ENCODE measurements around the gene TMEM41B. TPM values are rescaled to one million over a fixed set of nuclear protein-coding genes. Genes with fewer than 3 reads are reported as not detected.

TMEM41B gene
- total RNA-seq, 1 experiment from 2014 or later = 55.1 TPM

DNA sequence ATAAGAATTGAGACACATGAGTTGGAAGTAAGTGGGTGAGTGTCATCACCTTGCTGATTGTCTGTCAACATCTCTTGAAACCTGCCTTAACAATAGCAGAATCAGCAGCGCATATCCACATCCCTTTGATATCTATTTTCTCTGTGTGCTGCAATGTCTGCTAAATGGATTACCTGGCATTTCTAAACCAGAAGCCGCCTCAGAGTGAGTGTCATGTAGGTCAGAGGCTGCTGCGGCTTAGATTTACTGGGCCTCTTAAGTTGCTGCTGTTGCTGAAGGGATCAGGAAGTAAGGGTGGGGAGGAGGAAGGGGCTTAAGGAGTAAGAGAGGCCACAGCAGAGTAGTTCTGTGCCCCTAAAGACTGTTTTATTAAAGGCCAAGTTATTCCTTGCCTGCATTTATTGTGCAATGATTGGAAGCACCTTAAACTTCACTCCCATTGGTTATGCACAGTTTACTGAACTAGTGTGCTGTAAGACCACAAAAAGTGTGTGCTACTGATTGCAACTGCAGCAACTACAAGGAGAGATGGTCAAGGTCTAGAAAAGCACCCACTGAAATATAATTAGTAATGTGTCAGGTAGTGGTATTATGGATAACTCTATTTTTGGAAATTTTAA lies 29.8 kb upstream of the TMEM41B start:
- Histone ChIP-seq H3K27me3 (replicated peaks; ENCODE audit: insufficient read depth, low read depth, low read length, poor library complexity) (no peaks in the 10 kb centered on the region), H3K4me1 (ENCODE audit: insufficient read depth, low read length, poor library complexity, severe bottlenecking) (no peaks in the 10 kb centered on the region), H3K36me3 (ENCODE audit: insufficient read depth, low read length, poor library complexity, severe bottlenecking) (no peaks in the 10 kb centered on the region), H3K9me3 (ENCODE audit: low read depth, low read length, poor library complexity, severe bottlenecking) (no peaks in the 10 kb centered on the region), H3K27ac (ENCODE audit: low read depth, low read length, poor library complexity, severe bottlenecking) (no peak overlapping the region), H3K4me3 (ENCODE audit: low read depth, low read length, poor library complexity, severe bottlenecking) (no peak overlapping the region)
- ChIA-PET CTCF (no interaction called here), POLR2A (ENCODE audit: low non-redundant PET) (no interaction called here)
- DNase-seq (ENCODE audit: low spot score) = no peak
- BruUV-seq (replicated peaks) = no TSS peak
- intact Hi-C loops (cut with micrococcal nuclease; ENCODE audit: unreplicated experiment) = no loop called here
- TF ChIP-seq, protein P1, sequence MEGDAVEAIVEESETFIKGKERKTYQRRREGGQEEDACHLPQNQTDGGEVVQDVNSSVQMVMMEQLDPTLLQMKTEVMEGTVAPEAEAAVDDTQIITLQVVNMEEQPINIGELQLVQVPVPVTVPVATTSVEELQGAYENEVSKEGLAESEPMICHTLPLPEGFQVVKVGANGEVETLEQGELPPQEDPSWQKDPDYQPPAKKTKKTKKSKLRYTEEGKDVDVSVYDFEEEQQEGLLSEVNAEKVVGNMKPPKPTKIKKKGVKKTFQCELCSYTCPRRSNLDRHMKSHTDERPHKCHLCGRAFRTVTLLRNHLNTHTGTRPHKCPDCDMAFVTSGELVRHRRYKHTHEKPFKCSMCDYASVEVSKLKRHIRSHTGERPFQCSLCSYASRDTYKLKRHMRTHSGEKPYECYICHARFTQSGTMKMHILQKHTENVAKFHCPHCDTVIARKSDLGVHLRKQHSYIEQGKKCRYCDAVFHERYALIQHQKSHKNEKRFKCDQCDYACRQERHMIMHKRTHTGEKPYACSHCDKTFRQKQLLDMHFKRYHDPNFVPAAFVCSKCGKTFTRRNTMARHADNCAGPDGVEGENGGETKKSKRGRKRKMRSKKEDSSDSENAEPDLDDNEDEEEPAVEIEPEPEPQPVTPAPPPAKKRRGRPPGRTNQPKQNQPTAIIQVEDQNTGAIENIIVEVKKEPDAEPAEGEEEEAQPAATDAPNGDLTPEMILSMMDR (conservative IDR thresholded peaks at IDR 0.05; ENCODE audit: low read depth, low read length) = no peak
- TF ChIP-seq EZH2 (IDR thresholded peaks at IDR 0.05; ENCODE audit: borderline replicate concordance, low read depth, low read length, poor library complexity, severe bottlenecking) = no peak

DNA sequence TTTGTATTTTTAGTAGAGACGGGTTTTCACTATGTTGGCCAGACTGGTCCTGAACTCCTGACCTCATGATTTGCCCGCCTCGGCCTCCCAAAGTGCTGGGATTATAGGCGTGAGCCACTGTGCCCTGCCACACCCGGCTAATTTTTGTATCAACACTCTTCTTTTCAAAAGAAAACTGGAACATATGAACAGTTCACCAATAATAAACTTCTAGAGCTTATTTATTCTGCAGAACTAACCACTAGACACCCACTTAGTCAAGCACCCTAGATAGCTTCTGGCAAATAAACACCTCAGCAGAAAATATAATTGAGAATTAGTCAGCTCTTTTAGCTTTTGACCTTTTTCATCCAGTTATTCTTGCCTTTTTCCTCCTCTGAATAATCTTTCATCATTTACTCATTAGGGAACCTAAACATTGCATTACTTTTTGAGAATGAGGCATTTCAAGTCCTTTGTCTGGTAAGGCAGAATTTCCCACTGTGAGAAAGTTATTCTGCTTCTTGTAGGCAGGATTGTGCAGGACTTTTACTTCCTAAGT lies 27.3 kb upstream of the TMEM41B start:
- TF ChIP-seq, protein P1 (conservative IDR thresholded peaks at IDR 0.05; ENCODE audit: low read depth, low read length) = no peak
- no peak for TF ChIP-seq EZH2 (IDR thresholded peaks at IDR 0.05; ENCODE audit: borderline replicate concordance, low read depth, low read length, poor library complexity, severe bottlenecking)
- H3K27me3 ChIP-seq (replicated peaks; ENCODE audit: insufficient read depth, low read depth, low read length, poor library complexity) = no peaks in the 10 kb centered on the region
- ChIA-PET CTCF (no interaction called here), POLR2A (ENCODE audit: low non-redundant PET) (no interaction called here)
- H3K36me3 ChIP-seq (ENCODE audit: insufficient read depth, low read length, poor library complexity, severe bottlenecking) = no peaks in the 10 kb centered on the region
- H3K9me3 ChIP-seq (ENCODE audit: low read depth, low read length, poor library complexity, severe bottlenecking) = no peaks in the 10 kb centered on the region
- H3K27ac ChIP-seq (ENCODE audit: low read depth, low read length, poor library complexity, severe bottlenecking) = no peak overlapping the region
- H3K4me3 ChIP-seq (ENCODE audit: low read depth, low read length, poor library complexity, severe bottlenecking) = no peak overlapping the region
- BruUV-seq (replicated peaks) = no TSS peak
- intact Hi-C loops (cut with micrococcal nuclease; ENCODE audit: unreplicated experiment) = no loop called here
- no peaks in the 10 kb centered on the region for H3K4me1 ChIP-seq (ENCODE audit: insufficient read depth, low read length, poor library complexity, severe bottlenecking)
- DNase-seq (ENCODE audit: low spot score) = no peak

DNA sequence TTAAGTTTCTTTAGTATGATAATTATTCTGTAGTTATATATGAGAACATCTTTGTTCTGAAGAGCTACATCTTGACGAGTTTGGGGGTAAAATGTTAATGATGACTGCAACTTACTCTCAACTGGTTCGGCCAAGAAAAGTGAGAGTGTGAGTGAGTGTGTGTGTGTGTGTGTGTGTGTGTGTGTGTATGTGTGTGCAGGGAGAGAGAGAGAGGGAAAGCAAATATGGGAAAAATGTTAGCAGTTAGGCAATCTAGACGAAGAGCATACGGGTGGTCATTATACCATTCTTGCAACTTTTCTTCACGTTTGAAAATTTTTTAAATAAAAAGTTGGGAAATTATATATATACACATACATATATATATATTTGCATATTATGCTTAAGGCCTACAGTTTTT lies 18.3 kb upstream of the TMEM41B start:
- Histone ChIP-seq H3K4me3 (ENCODE audit: low read depth, low read length, poor library complexity, severe bottlenecking) (no peak overlapping the region), H3K27me3 (replicated peaks; ENCODE audit: insufficient read depth, low read depth, low read length, poor library complexity) (no peaks in the 10 kb centered on the region), H3K9me3 (ENCODE audit: low read depth, low read length, poor library complexity, severe bottlenecking) (no peaks in the 10 kb centered on the region), H3K4me1 (ENCODE audit: insufficient read depth, low read length, poor library complexity, severe bottlenecking) (no peaks in the 10 kb centered on the region), H3K27ac (ENCODE audit: low read depth, low read length, poor library complexity, severe bottlenecking) (no peak overlapping the region), H3K36me3 (ENCODE audit: insufficient read depth, low read length, poor library complexity, severe bottlenecking) (no peaks in the 10 kb centered on the region)
- POLR2A ChIA-PET (ENCODE audit: low non-redundant PET) = no interaction called here
- intact Hi-C loops (cut with micrococcal nuclease; ENCODE audit: unreplicated experiment) = no loop called here
- no peak for DNase-seq (ENCODE audit: low spot score)
- no TSS peak for BruUV-seq (replicated peaks)
- TF ChIP-seq EZH2 (IDR thresholded peaks at IDR 0.05; ENCODE audit: borderline replicate concordance, low read depth, low read length, poor library complexity, severe bottlenecking) = no peak
- TF ChIP-seq, protein P1 (conservative IDR thresholded peaks at IDR 0.05; ENCODE audit: low read depth, low read length) = no peak
- CTCF ChIA-PET = no interaction called here
